Astrocyte of the hippocampus (primary cell): ENCODE results near the gene LAMC2.

Source experiments
- DNase-seq: peaks from one replicate; pipeline ENCODE4 v3.0.0; 2011; ENCODE audit warnings: low read depth, low spot score

LAMC2 gene

GRCh38 chr1:183214021-183214970 is 28.2 kb downstream of the LAMC2 start:
- no peak for DNase-seq

DNA sequence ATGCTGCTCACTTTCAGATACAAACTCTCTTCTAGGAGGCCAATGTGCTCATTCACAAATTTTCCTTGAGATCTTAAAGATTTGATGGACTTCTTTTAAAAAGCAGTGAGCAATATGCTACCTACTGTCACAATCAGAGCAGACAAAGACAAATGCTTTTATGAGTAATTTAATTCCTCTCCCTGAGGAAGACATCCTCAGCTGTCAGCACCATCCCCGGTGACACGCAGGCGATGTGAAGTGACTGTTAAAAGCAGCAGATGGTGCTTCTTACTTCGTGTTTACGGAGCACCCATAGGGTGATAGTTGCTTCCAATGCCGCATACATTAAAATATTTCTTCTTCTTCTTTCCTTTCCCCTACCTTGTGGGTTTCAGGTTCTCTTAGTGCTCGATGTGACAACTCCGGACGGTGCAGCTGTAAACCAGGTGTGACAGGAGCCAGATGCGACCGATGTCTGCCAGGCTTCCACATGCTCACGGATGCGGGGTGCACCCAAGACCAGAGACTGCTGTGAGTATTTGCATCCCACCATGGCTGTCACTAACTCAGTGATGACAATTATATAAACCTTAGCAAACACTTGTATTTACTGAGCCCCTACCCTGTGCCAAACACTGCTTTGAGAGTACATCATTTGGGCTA is 29.1 kb downstream of the LAMC2 start:
- DNase-seq: no peak

GRCh38 chr1:183215936-183216335 is 29.9 kb downstream of the LAMC2 start:
- DNase-seq: no peak

GRCh38 chr1:183218027-183218618 is 32.1 kb downstream of the LAMC2 start:
- DNase-seq: no peak

DNA sequence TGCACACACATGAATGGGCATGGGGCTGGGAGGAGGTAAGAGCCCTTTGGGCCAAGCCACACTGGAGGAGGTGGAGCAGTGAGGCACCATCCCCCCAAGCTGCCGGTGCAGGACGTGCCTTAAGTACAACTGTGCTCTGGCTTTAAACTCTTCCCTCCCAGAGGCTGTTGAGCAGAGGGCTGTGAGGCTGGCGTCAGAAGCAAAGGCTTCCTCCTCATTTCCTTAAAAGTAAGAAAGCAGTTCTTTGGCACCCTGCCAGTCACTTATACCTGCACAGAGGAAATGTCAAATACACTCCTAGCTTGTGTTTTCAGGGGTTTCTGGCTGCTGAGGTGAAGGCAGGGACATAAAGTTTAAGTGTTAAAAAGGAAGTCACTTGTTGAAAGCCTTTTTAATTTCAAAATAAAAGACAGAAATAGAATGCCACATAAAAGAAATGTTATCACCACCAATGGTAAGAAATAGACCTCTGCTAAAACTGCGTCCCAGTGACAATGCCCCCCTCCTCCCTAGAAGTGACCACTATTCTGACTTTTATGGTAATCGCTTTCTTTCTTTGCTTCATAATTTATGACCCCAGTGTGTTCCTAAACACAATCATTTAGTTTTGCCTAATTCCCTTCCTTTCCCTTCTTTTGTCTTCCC is 33.0 kb downstream of the LAMC2 start:
- peak; percentile 20 for DNase-seq

DNA sequence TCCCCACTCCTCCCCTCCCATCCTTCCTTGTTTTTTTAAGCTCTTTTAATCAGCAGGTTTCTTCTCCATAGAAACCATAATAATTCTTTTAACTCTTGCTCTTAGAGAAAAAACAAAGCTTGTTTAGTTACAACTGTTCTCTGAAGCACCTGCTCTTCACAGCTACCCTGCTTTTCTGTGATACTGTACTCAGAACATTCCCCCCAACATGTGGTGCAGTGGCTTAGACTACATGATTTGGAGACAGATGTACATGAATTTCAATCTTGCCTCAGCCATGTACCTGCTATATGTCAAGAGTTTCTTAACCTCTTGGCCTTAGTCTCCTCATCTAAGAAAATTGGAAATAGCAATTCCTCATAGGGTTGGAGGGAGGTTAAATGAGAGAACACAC is 33.5 kb downstream of the LAMC2 start:
- no peak for DNase-seq

GRCh38 chr1:183222909-183223308 is 36.8 kb downstream of the LAMC2 start:
- DNase-seq: no peak

DNA sequence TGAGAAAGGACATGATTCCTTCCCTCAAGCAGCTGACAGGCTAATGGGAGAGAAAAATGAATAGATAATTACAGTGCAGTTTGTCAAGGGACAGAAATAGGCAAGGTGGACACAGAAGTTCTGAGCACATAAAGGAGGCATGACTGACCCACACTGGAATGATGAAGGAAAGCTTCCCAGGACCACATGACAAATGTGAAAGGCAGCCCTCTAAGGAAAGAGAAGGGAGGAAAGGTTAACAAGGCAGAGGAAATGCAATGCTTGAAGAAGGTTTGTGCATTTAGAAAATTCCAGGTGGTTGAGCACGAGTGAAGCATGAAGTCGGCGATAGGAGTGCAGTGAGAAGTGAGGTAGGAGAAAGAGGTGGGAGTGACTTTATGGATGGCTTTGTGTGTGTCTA is 37.4 kb downstream of the LAMC2 start:
- DNase-seq: peak; percentile 17

- no peak for DNase-seq
Measured at GRCh38 chr1:183226361-183226760, 40.3 kb downstream of the LAMC2 start.

DNA sequence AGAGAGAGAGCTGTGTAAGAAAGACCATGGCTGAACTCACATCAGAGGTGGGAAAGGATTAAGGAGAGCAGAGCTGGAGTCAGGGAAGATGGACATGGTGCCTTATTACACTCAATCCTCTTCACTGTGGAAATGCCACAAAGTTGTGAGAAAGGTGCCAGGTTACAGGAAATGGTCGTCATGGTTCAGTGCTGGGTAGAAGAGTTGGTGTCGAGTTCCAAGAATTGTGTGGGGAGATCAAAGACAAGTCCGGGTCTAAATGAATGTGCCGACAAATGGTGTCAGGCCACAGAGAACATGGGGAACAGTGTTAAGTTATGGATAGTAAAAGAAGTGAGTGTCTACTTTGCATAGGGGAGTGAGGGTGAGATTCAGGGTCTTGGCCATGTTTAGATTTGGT is 40.9 kb downstream of the LAMC2 start:
- DNase-seq: no peak

- DNase-seq: peak; percentile 55
Measured at GRCh38 chr1:183227422-183228346, 41.6 kb downstream of the LAMC2 start.

DNA sequence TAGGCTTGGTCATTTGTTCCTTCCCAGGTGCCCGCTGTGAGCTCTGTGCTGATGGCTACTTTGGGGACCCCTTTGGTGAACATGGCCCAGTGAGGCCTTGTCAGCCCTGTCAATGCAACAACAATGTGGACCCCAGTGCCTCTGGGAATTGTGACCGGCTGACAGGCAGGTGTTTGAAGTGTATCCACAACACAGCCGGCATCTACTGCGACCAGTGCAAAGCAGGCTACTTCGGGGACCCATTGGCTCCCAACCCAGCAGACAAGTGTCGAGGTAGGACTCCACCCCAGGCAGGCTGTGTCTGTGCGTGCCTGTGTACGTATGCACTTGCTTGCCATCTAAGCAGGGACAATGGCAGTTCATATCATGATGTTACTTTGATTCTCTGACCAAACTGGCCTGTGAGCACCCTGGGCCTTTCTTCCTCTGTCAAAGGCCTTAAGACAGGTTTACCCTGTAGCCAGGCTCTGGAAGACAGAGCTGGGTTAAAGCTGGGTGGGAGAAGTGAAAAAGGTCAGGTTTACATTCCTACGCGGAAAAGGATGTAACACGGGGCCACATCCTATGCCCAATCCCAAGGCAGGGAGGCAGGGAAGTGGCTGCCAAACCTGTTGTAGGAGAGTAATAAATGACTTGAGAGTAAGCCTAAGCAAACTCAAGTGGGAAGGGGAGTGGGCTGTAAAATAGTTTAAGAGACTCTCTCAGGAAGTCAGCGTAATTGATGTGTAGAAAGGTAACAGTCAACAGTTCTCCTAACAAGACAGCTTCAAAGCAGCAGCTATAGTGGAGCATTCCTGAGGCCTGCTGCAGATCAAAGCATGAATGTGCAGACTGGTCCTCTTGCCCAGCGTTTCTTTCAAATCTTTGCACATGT is 42.5 kb downstream of the LAMC2 start:
- no peak for DNase-seq

- DNase-seq: peak; percentile 36
Measured at GRCh38 chr1:183230413-183230812, 44.3 kb downstream of the LAMC2 start.

GRCh38 chr1:183231545-183231944 is 45.5 kb downstream of the LAMC2 start:
- no peak for DNase-seq

GRCh38 chr1:183233113-183233512 is 47.0 kb downstream of the LAMC2 start:
- DNase-seq: no peak

- DNase-seq: peak; percentile 95
Measured at GRCh38 chr1:183234660-183235476, 48.8 kb downstream of the LAMC2 start.

DNA sequence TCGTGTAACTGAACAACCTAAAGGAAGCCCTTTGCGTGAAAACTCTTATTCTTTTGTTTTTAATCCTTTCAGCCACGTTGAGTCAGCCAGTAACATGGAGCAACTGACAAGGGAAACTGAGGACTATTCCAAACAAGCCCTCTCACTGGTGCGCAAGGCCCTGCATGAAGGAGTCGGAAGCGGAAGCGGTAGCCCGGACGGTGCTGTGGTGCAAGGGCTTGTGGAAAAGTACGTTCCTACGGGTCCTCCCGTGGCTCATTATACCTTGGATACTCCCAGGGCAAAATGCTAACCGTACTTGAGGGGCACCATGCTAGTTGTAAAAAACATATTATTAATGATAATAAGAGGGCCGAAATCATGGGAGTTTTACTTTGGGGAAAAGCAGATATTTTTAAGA is 49.4 kb downstream of the LAMC2 start:
- no peak for DNase-seq

GRCh38 chr1:183236158-183236725 is 50.2 kb downstream of the LAMC2 start:
- DNase-seq: no peak

DNA sequence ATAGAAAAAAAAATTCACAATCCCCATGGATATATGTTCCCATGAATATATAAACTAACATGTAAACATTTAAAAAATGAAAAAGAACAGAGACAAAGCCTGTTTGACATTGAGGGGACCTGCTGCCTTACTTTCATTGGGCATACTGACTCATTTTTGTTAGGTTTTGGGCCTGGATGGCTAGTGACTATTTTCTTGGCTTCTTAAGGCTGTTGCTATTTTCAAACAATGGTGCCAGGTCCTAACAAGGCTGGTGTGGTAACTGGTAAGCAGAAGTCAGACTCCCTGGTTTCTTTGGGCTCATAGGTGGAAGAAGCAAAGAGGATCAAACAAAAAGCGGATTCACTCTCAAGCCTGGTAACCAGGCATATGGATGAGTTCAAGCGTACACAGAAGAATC is 51.0 kb downstream of the LAMC2 start:
- DNase-seq: no peak
